Upper lobe of left lung (tissue), 4 donors: ENCODE data around the gene SCNN1G.

Source experiments
- POLR2A ChIP-seq, 4 donors: fragments of 450-650 bp; IDR thresholded peaks; one replicate each; pipeline ENCODE4 v1.5.1; 2016 to 2017; ENCODE audit warnings: antibody characterized with exemption in 4 of 4, mild to moderate bottlenecking in 2 of 4
- POLR2AphosphoS5 ChIP-seq, 2 donors: sonication (generic); formaldehyde crosslinking; IDR thresholded peaks; one replicate each; pipeline ENCODE4 v1.5.1; 2017; ENCODE audit warnings: antibody characterized with exemption in 2 of 2
- TF ChIP-seq, protein P1 (sequence below), 6 experiments: fragments of 450-650 bp in 4 of 6; fragments of 200-600 bp in 2 of 6; sonication (generic) in 2 of 6; IDR thresholded peaks; one replicate each; pipeline ENCODE4 v1.5.1; 2016 to 2019; ENCODE audit warnings: antibody characterized with exemption in 6 of 6

DNA sequence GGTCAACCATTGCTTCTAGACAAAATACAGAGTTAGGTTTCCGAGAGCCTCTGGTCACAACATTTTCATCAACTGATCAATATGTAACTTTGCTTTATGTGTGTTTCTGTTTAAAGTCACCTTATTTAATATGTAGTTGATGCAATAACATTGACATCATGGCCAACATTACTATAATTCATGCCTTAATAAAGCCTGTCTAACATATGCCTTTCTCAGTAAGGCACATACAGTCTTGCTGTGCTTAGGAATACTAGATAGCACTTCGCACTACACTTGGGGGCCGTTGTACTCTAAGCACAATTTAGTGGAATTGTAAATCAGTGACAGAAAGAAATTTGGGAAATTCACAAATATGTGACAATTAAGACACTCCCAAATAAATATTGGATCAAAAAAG, 9.6 kb upstream of the SCNN1G start:
- TF ChIP-seq, protein P1, sequence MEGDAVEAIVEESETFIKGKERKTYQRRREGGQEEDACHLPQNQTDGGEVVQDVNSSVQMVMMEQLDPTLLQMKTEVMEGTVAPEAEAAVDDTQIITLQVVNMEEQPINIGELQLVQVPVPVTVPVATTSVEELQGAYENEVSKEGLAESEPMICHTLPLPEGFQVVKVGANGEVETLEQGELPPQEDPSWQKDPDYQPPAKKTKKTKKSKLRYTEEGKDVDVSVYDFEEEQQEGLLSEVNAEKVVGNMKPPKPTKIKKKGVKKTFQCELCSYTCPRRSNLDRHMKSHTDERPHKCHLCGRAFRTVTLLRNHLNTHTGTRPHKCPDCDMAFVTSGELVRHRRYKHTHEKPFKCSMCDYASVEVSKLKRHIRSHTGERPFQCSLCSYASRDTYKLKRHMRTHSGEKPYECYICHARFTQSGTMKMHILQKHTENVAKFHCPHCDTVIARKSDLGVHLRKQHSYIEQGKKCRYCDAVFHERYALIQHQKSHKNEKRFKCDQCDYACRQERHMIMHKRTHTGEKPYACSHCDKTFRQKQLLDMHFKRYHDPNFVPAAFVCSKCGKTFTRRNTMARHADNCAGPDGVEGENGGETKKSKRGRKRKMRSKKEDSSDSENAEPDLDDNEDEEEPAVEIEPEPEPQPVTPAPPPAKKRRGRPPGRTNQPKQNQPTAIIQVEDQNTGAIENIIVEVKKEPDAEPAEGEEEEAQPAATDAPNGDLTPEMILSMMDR (IDR thresholded peaks at IDR 0.05), result no peak
- TF ChIP-seq POLR2AphosphoS5 (IDR thresholded peaks at IDR 0.05) (no peak), POLR2A (IDR thresholded peaks at IDR 0.05) (no peak)
